CD14-positive monocyte (primary cell): ENCODE measurements around the gene PA2G4. TPM values are rescaled to one million over a fixed set of nuclear protein-coding genes. Genes with fewer than 3 reads are reported as not detected.

Experiments
- DNase-seq, 3 donors: peaks; one replicate each; pipeline ENCODE4 v3.0.0-alpha.2; 2011 to 2022
- H2AFZ ChIP-seq: 2 replicates; pipeline ENCODE4 v1.6.0; 2012; ENCODE audit warnings: mild to moderate bottlenecking, low read depth, low read length, inconsistent platforms; ENCODE audit not compliant: insufficient read depth, poor library complexity, severe bottlenecking
- H3K27ac ChIP-seq, 2 donors: 1 replicate in 1 of 2; 2 replicates in 1 of 2; pipeline ENCODE4 v1.5.1; 2012 to 2013; ENCODE audit warnings: low read length in 2 of 2, control low read depth in 1 of 2, inconsistent platforms in 1 of 2, low read depth in 1 of 2, mild to moderate bottlenecking in 1 of 2
- H3K27me3 ChIP-seq, 2 donors: one replicate each; pipeline versions ENCODE4 v1.6.0 to v1.6.1; 2011 to 2013; ENCODE audit warnings: low read length in 2 of 2; ENCODE audit not compliant: control insufficient read depth in 2 of 2, insufficient read depth in 2 of 2
- H3K36me3 ChIP-seq, 2 donors: replicated peaks in 1 of 2; 1 replicate in 1 of 2; 2 replicates in 1 of 2; pipeline versions ENCODE4 v1.5.1 to v1.6.1; 2012 to 2013; ENCODE audit warnings: low read length in 2 of 2, control low read depth in 1 of 2, inconsistent platforms in 1 of 2, mild to moderate bottlenecking in 1 of 2; ENCODE audit not compliant: insufficient read depth in 2 of 2, control insufficient read depth in 1 of 2
- H3K4me1 ChIP-seq, 2 donors: 1 replicate in 1 of 2; 2 replicates in 1 of 2; pipeline versions ENCODE4 v1.5.1 to v1.6.1; 2012 to 2013; ENCODE audit warnings: low read length in 2 of 2, control low read depth in 1 of 2, inconsistent platforms in 1 of 2, mild to moderate bottlenecking in 1 of 2, moderate library complexity in 1 of 2; ENCODE audit not compliant: insufficient read depth in 2 of 2, control insufficient read depth in 1 of 2
- H3K4me2 ChIP-seq: replicated peaks from 2 replicates; pipeline ENCODE3; 2012; ENCODE audit warnings: low read length, moderate library complexity, mild to moderate bottlenecking; ENCODE audit not compliant: poor library complexity, severe bottlenecking; ENCODE audit errors: extremely low read depth
- H3K4me3 ChIP-seq, 3 experiments: fragments of 200-600 bp in 1 of 3; sonication (generic) in 1 of 3; replicated peaks in 1 of 3; 1 replicate in 2 of 3; 2 replicates in 1 of 3; pipeline ENCODE4 v1.5.1; 2011 to 2013; ENCODE audit warnings: low read length in 3 of 3, mild to moderate bottlenecking in 3 of 3, control low read depth in 2 of 3, low read depth in 2 of 3, inconsistent platforms in 1 of 3, moderate library complexity in 1 of 3
- H3K79me2 ChIP-seq: 2 replicates; pipeline ENCODE4 v1.6.0; 2012; ENCODE audit warnings: mild to moderate bottlenecking, control low read depth, inconsistent platforms, low read length, moderate library complexity; ENCODE audit not compliant: insufficient read depth
- H3K9ac ChIP-seq: 2 replicates; pipeline ENCODE4 v1.6.0; 2017; ENCODE audit warnings: low read length, mild to moderate bottlenecking; ENCODE audit not compliant: insufficient read depth, poor library complexity, severe bottlenecking
- H3K9me3 ChIP-seq, 2 donors: replicated peaks in 1 of 2; 1 replicate in 1 of 2; 2 replicates in 1 of 2; pipeline versions ENCODE4 v1.5.1 to v1.6.1; 2012 to 2013; ENCODE audit warnings: low read length in 2 of 2, control low read depth in 1 of 2; ENCODE audit not compliant: control insufficient read depth in 1 of 2, insufficient read depth in 1 of 2
- H4K20me1 ChIP-seq: 2 replicates; pipeline ENCODE4 v1.6.0; 2012; ENCODE audit warnings: mild to moderate bottlenecking, low read length, control low read depth, moderate library complexity; ENCODE audit not compliant: insufficient read depth
- H3K27ac Mint-ChIP-seq, 7 donors: one replicate each; pipeline ENCODE4 v1.8.0; 2020; ENCODE audit warnings: mild to moderate bottlenecking in 7 of 7, mixed read lengths in 7 of 7, moderate library complexity in 6 of 7, inconsistent platforms in 2 of 7
- H3K27me3 Mint-ChIP-seq, 3 donors: one replicate each; pipeline ENCODE4 v1.8.0; 2021 to 2022; ENCODE audit warnings: low read depth in 3 of 3, mild to moderate bottlenecking in 3 of 3, mixed read lengths in 3 of 3, moderate library complexity in 3 of 3, inconsistent platforms in 1 of 3
- H3K36me3 Mint-ChIP-seq, 2 donors: one replicate each; pipeline ENCODE4 v1.8.0; 2020; ENCODE audit warnings: mixed read lengths in 2 of 2, inconsistent platforms in 1 of 2, mild to moderate bottlenecking in 1 of 2
- H3K4me1 Mint-ChIP-seq: one replicate; pipeline ENCODE4 v1.8.0; 2020; ENCODE audit warnings: mild to moderate bottlenecking, mixed read lengths
- H3K4me3 Mint-ChIP-seq, 2 donors: one replicate each; pipeline ENCODE4 v1.8.0; 2020; ENCODE audit warnings: mild to moderate bottlenecking in 2 of 2, mixed read lengths in 2 of 2, moderate library complexity in 1 of 2
- H3K9me3 Mint-ChIP-seq, 7 donors: one replicate each; pipeline ENCODE4 v1.8.0; 2020 to 2022; ENCODE audit warnings: mixed read lengths in 7 of 7, mild to moderate bottlenecking in 6 of 7, moderate library complexity in 6 of 7, inconsistent platforms in 2 of 7
- CTCF ChIP-seq: fragments of 200-600 bp; IDR thresholded peaks from one replicate; pipeline ENCODE4 v1.8.0; 2022; ENCODE audit warnings: antibody characterized with exemption, mild to moderate bottlenecking
- WGBS: methylation state at CpG from one replicate; pipeline ENCODE4 v1.1.5; 2013; ENCODE audit warnings: missing lambda C conversion rate; ENCODE audit not compliant: insufficient coverage; 5-methylcytosine and 5-hydroxymethylcytosine counted together
- intact Hi-C, 2 donors: fragments of 100-400 bp; cut with micrococcal nuclease; formaldehyde crosslinking; loops; one replicate each; pipeline versions ENCODE4 v1.15.0 to v1.15.1; 2023
- polyA plus RNA-seq, 3 donors: library from polyadenylated mRNA; depleted of rRNA in 1 of 3; unstranded in 2 of 3; stranded (reverse) in 1 of 3; fragments of 300-500 nt in 2 of 3; fragments of >200 nt in 1 of 3; fragmentation: Illumina TruSeq in 2 of 3; gene quantifications; 1 replicate in 2 of 3; 2 replicates in 1 of 3; pipeline ENCODE4 v1.2.3, GENCODE V29; 2012 to 2021

Gene PA2G4
- polyA plus RNA-seq, 3 donors: 83.0 to 84.2 (median 83.0) TPM

GRCh38 chr12:56160193-56160763, 55.9 kb downstream of the PA2G4 start:
- Histone ChIP-seq H4K20me1 (peaks cover 67% of the 10 kb centered on the region), H3K4me2 (peak overlapping the region; percentile 95), H3K4me3 (peak overlapping the region; percentile 77 to 96 (median 84)), H2AFZ (no peak overlapping the region), H3K9ac (peak overlapping the region; percentile 85), H3K4me1 (peaks cover 35 to 43% of the 10 kb centered on the region in 2 donors), H3K27ac (peak overlapping the region; percentile 50 to 94), H3K36me3 (peaks cover 51 to 56% of the 10 kb centered on the region in 2 donors), H3K79me2 (peaks cover 54% of the 10 kb centered on the region), H3K9me3 (no peaks in the 10 kb centered on the region), H3K27me3 (no peaks in the 10 kb centered on the region)
- 43% methylated on average over 2 of the region's 7 CpGs for WGBS
- peaks cover 0 to 3% (median 1%) of the 10 kb centered on the region in 3 donors for H3K27me3 Mint-ChIP-seq
- TF ChIP-seq CTCF: no peak
- intact Hi-C loops: loop anchor here in 1 of 2 donors (5.0 kb wide), 1 partner anchor 33 kb away; the partner anchor contains the start of gene ESYT1
- peak; percentile 23 to 53 (median 32) for DNase-seq
- peak overlapping the region; percentile 97 to 99 (median 98) for H3K27ac Mint-ChIP-seq
- no peaks in the 10 kb centered on the region for H3K9me3 Mint-ChIP-seq
- H3K36me3 Mint-ChIP-seq: peaks cover 52 to 59% of the 10 kb centered on the region in 2 donors
- peaks cover 36% of the 10 kb centered on the region for H3K4me1 Mint-ChIP-seq
- peak overlapping the region; percentile 97 to 99 for H3K4me3 Mint-ChIP-seq

- DNase-seq: no peak
- no peaks in the 10 kb centered on the region for H3K27me3 Mint-ChIP-seq
- H3K4me2 ChIP-seq: peak overlapping the region; percentile 95
- peaks cover 35 to 43% of the 10 kb centered on the region in 2 donors for H3K4me1 ChIP-seq
- peaks cover 55 to 63% of the 10 kb centered on the region in 2 donors for H3K36me3 Mint-ChIP-seq
- peaks cover 56 to 64% of the 10 kb centered on the region in 2 donors for H3K36me3 ChIP-seq
- 95% methylated on average over 5 of the region's 11 CpGs for WGBS
- intact Hi-C loops: loop anchor here in 1 of 2 donors (5.0 kb wide), 1 partner anchor 34 kb away; the partner anchor contains the start of gene ESYT1
- no peaks in the 10 kb centered on the region for H3K9me3 ChIP-seq
- H2AFZ ChIP-seq: no peak overlapping the region
- H4K20me1 ChIP-seq: peaks cover 75% of the 10 kb centered on the region
- peak overlapping the region in 1 of 2 donors; percentile 36 for H3K4me3 Mint-ChIP-seq
- no peaks in the 10 kb centered on the region for H3K27me3 ChIP-seq
- H3K9me3 Mint-ChIP-seq: no peaks in the 10 kb centered on the region
- peaks cover 54% of the 10 kb centered on the region for H3K79me2 ChIP-seq
- H3K9ac ChIP-seq: no peak overlapping the region
- peak overlapping the region in 1 of 3 experiments; percentile 96 for H3K4me3 ChIP-seq
- peaks cover 36% of the 10 kb centered on the region for H3K4me1 Mint-ChIP-seq
- peak overlapping the region; percentile 47 to 98 (median 98) for H3K27ac Mint-ChIP-seq
- peak overlapping the region; percentile 50 to 94 for H3K27ac ChIP-seq
- no peak for TF ChIP-seq CTCF
Measured at GRCh38 chr12:56160894-56161689, 56.7 kb downstream of the PA2G4 start.
